ENCODE results near the gene ARSI. TPM values are rescaled to one million over a fixed set of nuclear protein-coding genes. Genes with fewer than 3 reads are reported as not detected.

Gene ARSI
- polyA plus RNA-seq, 1 donor, result 2.2 TPM

DNA sequence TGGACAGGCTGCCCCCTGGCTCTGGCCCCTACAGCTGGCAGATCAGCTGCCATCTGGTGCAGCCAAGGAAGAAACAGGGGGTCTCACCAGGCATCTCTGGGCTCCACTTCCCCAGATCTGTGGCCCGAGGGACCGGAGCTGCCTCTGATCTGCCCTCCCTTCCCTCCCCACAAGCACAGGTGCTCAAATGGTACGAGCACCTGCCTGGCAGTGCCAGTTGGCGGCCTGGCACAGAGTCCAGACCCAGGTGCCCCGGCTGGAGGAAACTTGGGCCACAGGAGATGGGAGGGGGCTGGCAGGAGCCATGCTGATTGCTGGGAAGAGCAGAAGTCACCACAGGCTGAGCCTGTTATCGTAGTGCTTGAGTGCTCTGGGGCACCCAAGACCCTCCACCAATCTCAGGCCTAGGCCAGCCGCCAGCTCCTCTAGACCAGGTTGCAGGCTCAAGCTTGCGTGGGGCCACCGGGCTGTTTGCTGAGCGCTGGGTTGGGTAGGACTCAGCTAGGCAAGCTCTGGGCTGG is 8.1 kb downstream of the ARSI start:
- Histone ChIP-seq H3K27me3 (ENCODE audit: control insufficient read depth, insufficient read depth, low read length) (peaks cover 6% of the 10 kb centered on the region), H3K36me3 (ENCODE audit: control insufficient read depth, insufficient read depth, low read length) (peaks cover 3% of the 10 kb centered on the region), H3K27ac (ENCODE audit: low read length) (peak overlapping the region; percentile 81), H3K9me3 (ENCODE audit: control insufficient read depth, low read depth, low read length) (no peaks in the 10 kb centered on the region), H3K4me1 (ENCODE audit: control insufficient read depth, insufficient read depth, low read length) (peaks cover 35% of the 10 kb centered on the region), H3K4me3 (ENCODE audit: low read length) (no peak overlapping the region)
- DNase-seq, result no peak
- WGBS (ENCODE audit: insufficient coverage, low lambda C conversion rate), result no CpG with 5 or more reads among the region's 10 CpGs

DNA sequence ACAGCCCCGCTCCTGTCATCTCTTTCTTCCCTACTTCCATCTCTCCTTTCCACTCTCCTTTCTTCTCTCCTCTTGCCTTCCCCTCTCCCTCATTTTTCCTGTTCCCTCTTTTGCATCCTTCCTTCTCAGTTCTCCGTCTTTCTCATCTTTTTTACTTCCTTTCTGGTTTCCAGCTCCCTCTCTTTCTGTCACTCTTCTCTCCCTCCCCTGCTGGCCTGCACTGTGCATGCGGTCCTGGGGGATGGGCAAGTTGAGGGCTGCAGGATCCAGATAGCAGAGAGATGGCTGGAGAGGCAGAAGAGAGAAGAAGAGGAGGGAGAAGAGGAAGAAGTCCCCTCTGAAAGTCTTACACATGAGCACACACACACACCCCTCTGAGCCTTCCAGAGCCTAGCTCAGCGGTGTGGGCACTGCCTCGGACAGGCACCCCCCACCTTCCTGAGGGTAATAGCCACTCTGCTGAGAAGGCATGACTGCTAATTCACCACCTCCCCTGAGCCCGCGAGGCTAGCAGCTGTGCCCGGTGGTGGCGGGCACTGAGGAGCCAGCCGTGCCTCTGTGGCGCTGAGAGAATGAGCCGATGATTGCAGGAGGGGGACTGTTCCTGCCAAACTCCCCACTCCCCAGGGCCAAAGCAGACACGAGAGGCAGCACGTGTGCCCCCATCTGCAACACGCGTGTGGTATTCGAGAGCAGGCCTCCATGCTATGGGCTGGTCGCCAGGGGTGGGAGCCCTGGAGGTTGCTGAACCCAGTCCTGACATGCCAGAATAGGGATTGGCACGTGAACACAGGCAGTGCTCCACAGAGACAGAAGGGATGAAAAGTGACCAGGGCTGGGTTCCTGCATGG is 9.4 kb downstream of the ARSI start:
- H3K27ac ChIP-seq (ENCODE audit: low read length), result no peak overlapping the region
- H3K4me3 ChIP-seq (ENCODE audit: low read length), result no peak overlapping the region
- peaks cover 9% of the 10 kb centered on the region for H3K27me3 ChIP-seq (ENCODE audit: control insufficient read depth, insufficient read depth, low read length)
- DNase-seq, result no peak
- H3K4me1 ChIP-seq (ENCODE audit: control insufficient read depth, insufficient read depth, low read length), result peaks cover 35% of the 10 kb centered on the region
- H3K36me3 ChIP-seq (ENCODE audit: control insufficient read depth, insufficient read depth, low read length), result peaks cover 3% of the 10 kb centered on the region
- no peaks in the 10 kb centered on the region for H3K9me3 ChIP-seq (ENCODE audit: control insufficient read depth, low read depth, low read length)
- 81% methylated on average over 2 of the region's 19 CpGs for WGBS (ENCODE audit: insufficient coverage, low lambda C conversion rate)

DNA sequence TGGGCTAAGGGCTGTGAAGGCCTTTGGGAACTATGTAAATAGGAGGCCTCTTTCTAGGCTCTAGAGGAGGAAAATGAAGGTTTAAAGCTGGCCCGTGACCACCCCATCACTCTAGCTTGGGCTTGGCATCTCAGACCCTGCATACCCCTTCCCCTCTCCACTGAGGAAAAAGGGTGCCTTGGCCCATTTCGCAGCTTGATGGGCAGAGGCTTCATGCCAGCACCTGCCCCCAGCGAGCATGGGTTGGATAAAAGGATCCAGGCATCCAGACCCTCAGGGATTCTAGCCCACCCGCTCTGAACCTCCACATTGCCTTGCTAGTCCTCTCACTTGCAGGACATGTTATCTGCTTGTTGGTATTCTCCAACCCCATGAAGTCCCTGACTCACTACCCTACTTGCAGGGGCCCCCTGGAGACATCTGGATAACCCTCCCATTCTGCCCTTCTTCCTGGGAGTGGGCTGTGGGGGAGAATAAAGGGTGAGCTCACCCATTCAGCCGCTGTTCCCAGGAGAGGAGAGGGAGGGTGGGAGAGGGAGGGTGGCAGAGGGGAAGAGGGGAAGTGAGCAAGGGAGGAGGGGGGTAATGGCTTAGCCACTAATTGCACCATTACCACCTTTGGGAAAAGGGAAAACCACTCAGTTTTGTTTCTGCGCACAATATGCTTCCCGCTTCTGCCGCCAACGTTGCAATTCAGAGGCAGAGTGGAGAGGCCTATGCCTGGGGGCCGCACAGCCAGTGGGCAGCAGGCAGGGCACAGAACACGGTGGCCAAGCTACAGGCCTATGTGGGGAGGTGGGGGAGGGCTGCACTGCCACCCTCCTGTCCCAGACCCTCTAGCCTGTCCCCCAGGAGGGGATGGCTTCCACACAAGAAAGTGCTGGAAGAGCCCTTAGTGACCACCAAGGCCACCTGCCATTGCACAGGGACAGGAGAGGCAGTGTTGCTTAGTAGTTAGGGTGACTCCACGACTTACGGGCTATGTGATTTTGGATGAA is 11.0 kb downstream of the ARSI start:
- H3K27me3 ChIP-seq (ENCODE audit: control insufficient read depth, insufficient read depth, low read length), result peaks cover 9% of the 10 kb centered on the region
- no peak for DNase-seq
- WGBS (ENCODE audit: insufficient coverage, low lambda C conversion rate), result 100% methylated on average over 2 of the region's 13 CpGs
- H3K36me3 ChIP-seq (ENCODE audit: control insufficient read depth, insufficient read depth, low read length), result peaks cover 3% of the 10 kb centered on the region
- H3K4me3 ChIP-seq (ENCODE audit: low read length), result no peak overlapping the region
- H3K4me1 ChIP-seq (ENCODE audit: control insufficient read depth, insufficient read depth, low read length), result peaks cover 35% of the 10 kb centered on the region
- no peaks in the 10 kb centered on the region for H3K9me3 ChIP-seq (ENCODE audit: control insufficient read depth, low read depth, low read length)
- H3K27ac ChIP-seq (ENCODE audit: low read length), result no peak overlapping the region

DNA sequence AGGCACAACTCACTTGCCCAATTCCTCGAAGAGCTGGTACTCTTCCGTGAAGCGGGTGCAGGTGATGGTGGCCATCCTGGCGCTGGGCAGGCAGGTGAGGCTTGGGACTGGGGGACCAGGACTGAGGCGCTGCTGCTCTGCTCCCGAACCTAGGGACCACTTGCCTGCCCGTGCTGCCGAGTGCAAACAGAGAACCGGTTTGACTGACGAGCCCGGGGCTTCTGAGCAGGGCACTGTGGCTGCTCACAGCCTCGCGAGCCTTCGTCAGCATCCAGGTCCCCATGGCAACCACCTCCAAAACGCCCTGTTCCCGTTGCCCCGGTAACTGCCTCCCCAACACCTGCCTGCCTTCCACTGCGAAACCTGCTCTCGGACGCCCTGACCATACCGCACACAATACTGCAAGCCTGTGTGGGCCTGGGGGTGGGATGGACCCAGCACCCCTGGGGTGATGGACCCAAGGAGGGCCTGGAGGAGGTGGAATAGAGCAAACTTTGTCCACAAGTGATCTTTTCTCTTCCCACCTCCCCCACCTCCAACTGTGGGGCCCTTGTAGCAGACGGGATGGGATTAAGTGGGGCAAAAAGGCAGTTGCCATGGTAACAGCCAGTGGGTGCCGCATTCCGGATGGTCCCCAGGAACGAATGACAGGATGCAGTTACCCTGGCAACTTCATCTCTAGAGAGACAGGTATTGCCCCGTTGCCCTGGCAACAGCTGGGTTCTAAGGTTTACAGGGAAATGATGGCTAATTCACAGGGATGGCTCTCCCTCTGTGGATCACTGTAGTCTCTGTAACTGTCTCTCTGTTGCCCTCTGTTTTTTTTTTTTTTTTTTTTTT is 12.9 kb downstream of the ARSI start, which contains the start of gene CAMK2A:
Gene CAMK2A, minus strand, starts transcription at position 223 of the 840 bp plus-strand sequence. Its CDS starts 148 bp downstream, at position 75.
- Histone ChIP-seq H3K9me3 (ENCODE audit: control insufficient read depth, low read depth, low read length) (no peaks in the 10 kb centered on the region), H3K36me3 (ENCODE audit: control insufficient read depth, insufficient read depth, low read length) (no peaks in the 10 kb centered on the region), H3K27me3 (ENCODE audit: control insufficient read depth, insufficient read depth, low read length) (peaks cover 9% of the 10 kb centered on the region), H3K4me3 (ENCODE audit: low read length) (no peak within 1 kb of the TSS), H3K27ac (ENCODE audit: low read length) (no peak within 1 kb of the TSS), H3K4me1 (ENCODE audit: control insufficient read depth, insufficient read depth, low read length) (peaks cover 17% of the 10 kb centered on the region)
- DNase-seq, result no peak
- WGBS (ENCODE audit: insufficient coverage, low lambda C conversion rate), result no CpG with 5 or more reads among the region's 26 CpGs

DNA sequence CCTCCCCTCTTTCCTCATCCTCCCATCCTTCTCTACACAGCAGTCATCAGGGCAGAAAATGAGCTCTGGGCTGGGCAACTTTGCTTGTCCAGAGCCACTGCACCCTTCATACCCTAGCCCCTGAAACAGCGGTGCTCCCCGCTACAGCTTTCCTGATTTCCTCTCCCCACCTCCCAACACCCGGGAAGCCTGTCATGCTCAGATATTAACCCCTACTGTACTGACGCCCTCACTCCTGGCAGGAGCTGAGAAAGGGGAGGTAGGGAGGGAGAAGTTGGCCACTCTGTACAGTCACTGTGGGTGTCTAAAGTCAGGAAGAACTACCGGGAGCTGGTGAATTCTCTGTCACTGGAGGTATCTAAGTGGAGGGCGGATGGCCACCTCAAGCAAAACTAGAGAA is 13.9 kb downstream of the ARSI start:
- no peaks in the 10 kb centered on the region for H3K36me3 ChIP-seq (ENCODE audit: control insufficient read depth, insufficient read depth, low read length)
- no peaks in the 10 kb centered on the region for H3K9me3 ChIP-seq (ENCODE audit: control insufficient read depth, low read depth, low read length)
- peaks cover 7% of the 10 kb centered on the region for H3K4me1 ChIP-seq (ENCODE audit: control insufficient read depth, insufficient read depth, low read length)
- peaks cover 9% of the 10 kb centered on the region for H3K27me3 ChIP-seq (ENCODE audit: control insufficient read depth, insufficient read depth, low read length)
- H3K4me3 ChIP-seq (ENCODE audit: low read length), result no peak overlapping the region
- no CpG with 5 or more reads among the region's 6 CpGs for WGBS (ENCODE audit: insufficient coverage, low lambda C conversion rate)
- no peak overlapping the region for H3K27ac ChIP-seq (ENCODE audit: low read length)
- no peak for DNase-seq

DNA sequence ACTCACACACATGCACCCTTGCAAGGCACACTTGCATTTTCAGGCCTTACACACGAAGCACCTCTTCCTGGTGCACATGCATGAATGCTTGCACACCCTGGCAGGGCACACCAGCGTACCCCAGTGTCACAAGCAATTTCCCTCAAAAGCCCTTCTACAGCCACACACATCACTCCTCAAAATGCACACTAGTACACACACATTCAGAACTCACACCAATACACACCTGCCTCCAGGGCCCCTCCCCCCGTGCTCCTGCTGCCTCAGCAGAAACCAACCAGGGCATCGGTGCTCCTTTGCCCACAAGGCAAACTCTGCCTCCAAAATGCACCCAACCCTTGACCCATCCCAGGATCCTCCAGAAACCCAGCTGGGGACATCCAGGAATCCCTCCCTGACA is 14.3 kb downstream of the ARSI start:
- no CpG with 5 or more reads among the region's 4 CpGs for WGBS (ENCODE audit: insufficient coverage, low lambda C conversion rate)
- DNase-seq, result no peak
- peaks cover 2% of the 10 kb centered on the region for H3K4me1 ChIP-seq (ENCODE audit: control insufficient read depth, insufficient read depth, low read length)
- no peaks in the 10 kb centered on the region for H3K9me3 ChIP-seq (ENCODE audit: control insufficient read depth, low read depth, low read length)
- no peaks in the 10 kb centered on the region for H3K36me3 ChIP-seq (ENCODE audit: control insufficient read depth, insufficient read depth, low read length)
- peaks cover 9% of the 10 kb centered on the region for H3K27me3 ChIP-seq (ENCODE audit: control insufficient read depth, insufficient read depth, low read length)
- H3K27ac ChIP-seq (ENCODE audit: low read length), result no peak overlapping the region
- no peak overlapping the region for H3K4me3 ChIP-seq (ENCODE audit: low read length)

DNA sequence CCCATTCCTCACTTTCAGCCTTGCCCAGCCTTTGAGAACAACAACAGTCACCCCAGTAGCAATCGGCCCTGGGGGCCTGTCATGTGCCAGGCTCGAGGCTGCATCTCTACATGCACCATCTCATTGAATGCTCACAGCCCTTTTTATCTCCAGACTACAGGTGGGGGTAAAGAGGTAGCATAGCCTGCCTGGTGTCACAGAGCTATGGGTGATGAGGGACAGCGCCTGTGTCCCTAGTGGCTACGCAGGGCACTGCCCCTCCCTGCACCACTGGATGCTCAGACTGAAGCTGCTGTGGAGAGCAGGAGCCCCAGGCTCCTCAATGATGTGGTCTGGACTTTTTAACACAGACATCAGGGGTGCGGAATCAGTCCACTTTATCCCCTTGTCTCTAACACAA is 15.9 kb downstream of the ARSI start:
- no peak for DNase-seq
- H3K36me3 ChIP-seq (ENCODE audit: control insufficient read depth, insufficient read depth, low read length), result no peaks in the 10 kb centered on the region
- no peak overlapping the region for H3K4me3 ChIP-seq (ENCODE audit: low read length)
- peaks cover 13% of the 10 kb centered on the region for H3K27me3 ChIP-seq (ENCODE audit: control insufficient read depth, insufficient read depth, low read length)
- WGBS (ENCODE audit: insufficient coverage, low lambda C conversion rate), result no CpG with 5 or more reads among the region's 5 CpGs
- no peaks in the 10 kb centered on the region for H3K9me3 ChIP-seq (ENCODE audit: control insufficient read depth, low read depth, low read length)
- H3K27ac ChIP-seq (ENCODE audit: low read length), result no peak overlapping the region
- no peaks in the 10 kb centered on the region for H3K4me1 ChIP-seq (ENCODE audit: control insufficient read depth, insufficient read depth, low read length)

DNA sequence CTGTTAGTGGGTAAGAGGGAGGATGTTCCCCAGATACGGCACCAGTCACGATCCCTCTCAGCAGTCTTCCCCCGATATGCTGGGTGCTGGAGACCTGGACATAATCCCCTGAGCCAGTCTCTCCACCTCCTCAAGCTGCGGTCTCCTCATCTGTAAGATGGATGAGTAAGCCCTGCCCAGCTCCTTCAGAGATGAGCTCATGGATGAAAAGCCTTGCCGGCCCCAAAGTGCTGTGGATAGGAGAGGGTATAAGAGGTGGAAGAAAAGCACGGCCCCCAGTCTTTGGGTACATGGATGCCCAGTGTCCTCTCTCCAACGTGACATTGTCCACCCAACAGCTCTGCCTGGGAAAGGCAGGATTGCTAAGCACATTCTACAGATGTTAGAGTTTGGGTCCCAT is 17.6 kb downstream of the ARSI start:
- WGBS (ENCODE audit: insufficient coverage, low lambda C conversion rate), result 94% methylated on average over 2 of the region's 7 CpGs
- Histone ChIP-seq H3K27me3 (ENCODE audit: control insufficient read depth, insufficient read depth, low read length) (peaks cover 17% of the 10 kb centered on the region), H3K9me3 (ENCODE audit: control insufficient read depth, low read depth, low read length) (no peaks in the 10 kb centered on the region), H3K36me3 (ENCODE audit: control insufficient read depth, insufficient read depth, low read length) (no peaks in the 10 kb centered on the region), H3K4me3 (ENCODE audit: low read length) (no peak overlapping the region), H3K27ac (ENCODE audit: low read length) (no peak overlapping the region), H3K4me1 (ENCODE audit: control insufficient read depth, insufficient read depth, low read length) (no peaks in the 10 kb centered on the region)
- DNase-seq, result no peak

DNA sequence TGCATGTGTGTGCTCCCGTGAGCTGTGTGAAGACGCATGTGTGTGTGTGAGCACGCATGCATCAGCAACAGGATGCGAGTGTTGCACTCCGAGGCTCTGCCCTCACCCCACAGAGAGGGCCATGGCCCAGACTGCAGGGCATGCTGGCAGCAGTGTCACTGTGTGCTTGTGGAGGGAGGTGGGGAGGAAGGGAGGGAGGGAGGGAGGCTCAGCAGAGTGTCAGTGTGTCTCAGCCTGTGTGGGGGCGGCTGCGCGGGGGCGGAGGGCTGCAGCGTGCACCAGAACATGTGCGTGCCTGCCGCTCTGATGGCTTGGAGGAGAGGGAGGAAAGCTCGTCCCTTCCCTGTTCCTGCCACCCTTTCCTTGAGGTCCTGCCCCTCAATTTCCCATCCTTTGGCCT is 18.4 kb downstream of the ARSI start:
- DNase-seq, result no peak
- WGBS (ENCODE audit: insufficient coverage, low lambda C conversion rate), result no CpG with 5 or more reads among the region's 13 CpGs

More for the DNA sequence above, 18.4 kb downstream of the ARSI start:
- no peak overlapping the region for H3K27ac ChIP-seq (ENCODE audit: low read length)
- peaks cover 16% of the 10 kb centered on the region for H3K27me3 ChIP-seq (ENCODE audit: control insufficient read depth, insufficient read depth, low read length)
- H3K9me3 ChIP-seq (ENCODE audit: control insufficient read depth, low read depth, low read length), result no peaks in the 10 kb centered on the region
- H3K4me3 ChIP-seq (ENCODE audit: low read length), result no peak overlapping the region
- no peaks in the 10 kb centered on the region for H3K36me3 ChIP-seq (ENCODE audit: control insufficient read depth, insufficient read depth, low read length)
- no peaks in the 10 kb centered on the region for H3K4me1 ChIP-seq (ENCODE audit: control insufficient read depth, insufficient read depth, low read length)
